Activated CD8-positive, alpha-beta T cell treated with anti-CD3 and anti-CD28 coated beads for 36 hours (primary cell): Measurements from ENCODE around the gene LRRC47. TPM values are rescaled to one million over a fixed set of nuclear protein-coding genes. Genes with fewer than 3 reads are reported as not detected.
A peak's percentile ranks its signal among the peaks of the same experiment; 100 is the strongest.

Source experiments
- ATAC-seq: fragments of 200-7000 bp; cut with Tn5 transposase; one replicate; pipeline ENCODE4 v1.10.0; 2021; ENCODE audit warnings: mild to moderate bottlenecking, moderate library complexity
- CTCF ChIA-PET: fragments of 350-600 bp; sonication (Branson Sonifier 250); formaldehyde crosslinking; loops from one replicate; lab custom pipeline; 2021; ENCODE audit warnings: antibody characterized with exemption; lab: Charles Lee
- POLR2A ChIA-PET: fragments of 350-600 bp; sonication (Branson Sonifier 250); formaldehyde crosslinking; loops from one replicate; lab custom pipeline; 2021; ENCODE audit warnings: antibody characterized with exemption; lab: Charles Lee
- DNase-seq: peaks from one replicate; pipeline ENCODE4 v3.0.0-alpha.2; 2020
- H3K27ac Mint-ChIP-seq: one replicate; pipeline ENCODE4 v1.8.0; 2021; ENCODE audit warnings: mild to moderate bottlenecking, mixed read lengths
- H3K27me3 Mint-ChIP-seq: one replicate; pipeline ENCODE4 v1.8.0; 2021; ENCODE audit warnings: mixed read lengths
- H3K36me3 Mint-ChIP-seq: one replicate; pipeline ENCODE4 v1.8.0; 2021; ENCODE audit warnings: low read depth, mixed read lengths
- H3K4me1 Mint-ChIP-seq: one replicate; pipeline ENCODE4 v1.8.0; 2021; ENCODE audit warnings: low read depth, mixed read lengths
- H3K4me3 Mint-ChIP-seq: one replicate; pipeline ENCODE4 v1.8.0; 2021; ENCODE audit warnings: mild to moderate bottlenecking, moderate library complexity, mixed read lengths
- H3K9me3 Mint-ChIP-seq: one replicate; pipeline ENCODE4 v1.8.0; 2021; ENCODE audit warnings: mixed read lengths
- CTCF ChIP-seq: fragments of 200-600 bp; IDR thresholded peaks from one replicate; pipeline ENCODE4 v1.8.0; 2022; ENCODE audit warnings: antibody characterized with exemption, mild to moderate bottlenecking
- intact Hi-C: fragments of 100-400 bp; cut with micrococcal nuclease; formaldehyde crosslinking; loops from one replicate; pipeline ENCODE4 v1.10.0; 2022
- total RNA-seq, 2 experiments: library from RNA; stranded (reverse); gene quantifications; one replicate each; pipeline ENCODE4 v1.2.3, GENCODE V29; 2021

The LRRC47 gene
- total RNA-seq, 2 experiments from 2014 or later, result 32.6 to 33.1 TPM

- ChIA-PET POLR2A (no interaction called here), CTCF (interaction anchor here (0.7 kb wide), 1 partner anchor 9 kb away, joined by 3 read pairs; no protein-coding TSS in a partner anchor)
- H3K4me1 Mint-ChIP-seq, result no peaks in the 10 kb centered on the region
- intact Hi-C loops, result no loop called here
- DNase-seq (no peak), ATAC-seq (no peak)
- no peak overlapping the region for H3K27ac Mint-ChIP-seq
- H3K27me3 Mint-ChIP-seq, result no peaks in the 10 kb centered on the region
- H3K4me3 Mint-ChIP-seq, result no peak overlapping the region
- H3K9me3 Mint-ChIP-seq, result no peaks in the 10 kb centered on the region
- peaks cover 2% of the 10 kb centered on the region for H3K36me3 Mint-ChIP-seq
- no peak for TF ChIP-seq CTCF
These were observed 63.0 kb downstream of the LRRC47 start for GRCh38 chr1:3733094-3733882.

- intact Hi-C loops, result no loop called here
- Mint-ChIP-seq H3K4me1 (no peaks in the 10 kb centered on the region), H3K27me3 (no peaks in the 10 kb centered on the region), H3K4me3 (no peak overlapping the region), H3K27ac (no peak overlapping the region), H3K36me3 (peaks cover 2% of the 10 kb centered on the region), H3K9me3 (no peaks in the 10 kb centered on the region)
- no peak for TF ChIP-seq CTCF
- DNase-seq, result peak; percentile 9
- POLR2A ChIA-PET, result no interaction called here
- peak; percentile 30 for ATAC-seq
- CTCF ChIA-PET, result no interaction called here
These were observed 63.7 kb downstream of the LRRC47 start for GRCh38 chr1:3732434-3733093.

DNA sequence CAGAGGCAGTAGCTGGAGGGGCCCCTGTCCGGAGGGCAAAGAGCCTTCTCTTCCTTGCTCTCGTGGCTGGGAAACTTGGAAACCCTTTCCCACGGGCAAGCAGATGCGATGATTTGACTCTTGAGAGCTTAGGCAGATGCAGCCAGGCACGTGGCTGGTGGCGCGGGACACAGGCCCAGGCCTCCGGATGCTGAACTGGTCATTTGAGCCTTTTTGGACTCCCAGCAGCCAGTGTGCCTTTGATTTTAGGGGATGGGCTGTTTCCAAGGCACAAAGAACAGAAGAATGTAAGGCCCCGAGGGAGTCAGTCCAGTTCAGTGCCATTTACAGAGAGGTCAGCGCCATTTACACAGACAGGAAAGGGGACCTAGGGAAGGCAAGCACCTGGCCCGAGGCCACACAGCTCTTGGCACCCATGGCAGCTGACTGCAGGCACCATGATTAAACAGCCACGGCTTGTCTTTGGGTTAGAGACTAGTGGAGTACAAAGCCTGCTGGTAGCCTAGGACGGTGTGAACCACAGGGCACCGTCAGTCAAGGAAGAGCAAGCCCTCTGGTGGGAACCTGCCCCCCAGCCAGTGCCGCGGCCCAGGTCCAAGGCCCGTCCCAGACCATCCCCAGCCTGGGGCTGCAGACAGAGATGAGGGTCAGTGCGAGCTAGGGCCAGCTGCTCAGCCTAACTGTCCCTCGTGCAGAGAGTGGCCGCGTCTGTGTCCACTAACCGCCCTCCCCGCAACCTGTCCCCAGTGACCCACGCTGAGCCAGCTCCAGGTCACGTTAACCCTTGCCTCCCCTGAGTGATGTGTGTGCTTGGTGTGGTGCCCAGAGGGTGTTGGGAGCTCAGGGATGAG is 64.5 kb downstream of the LRRC47 start:
- intact Hi-C loops, result no loop called here
- CTCF ChIA-PET, result no interaction called here

GRCh38 chr1:3730543-3731247 is 65.6 kb downstream of the LRRC47 start:
- Mint-ChIP-seq H3K9me3 (no peaks in the 10 kb centered on the region), H3K27me3 (no peaks in the 10 kb centered on the region), H3K4me3 (no peak overlapping the region), H3K36me3 (no peaks in the 10 kb centered on the region), H3K4me1 (no peaks in the 10 kb centered on the region), H3K27ac (no peak overlapping the region)
- TF ChIP-seq CTCF, result no peak
- intact Hi-C loops, result no loop called here
- DNase-seq (no peak), ATAC-seq (no peak)
- POLR2A ChIA-PET, result no interaction called here
- CTCF ChIA-PET, result no interaction called here

More for the DNA sequence above, 64.5 kb downstream of the LRRC47 start:
- TF ChIP-seq CTCF, result no peak
- DNase-seq (no peak), ATAC-seq (no peak)
- no peaks in the 10 kb centered on the region for H3K36me3 Mint-ChIP-seq
- H3K4me3 Mint-ChIP-seq, result no peak overlapping the region
- no peaks in the 10 kb centered on the region for H3K9me3 Mint-ChIP-seq
- no peaks in the 10 kb centered on the region for H3K4me1 Mint-ChIP-seq
- H3K27me3 Mint-ChIP-seq, result no peaks in the 10 kb centered on the region
- POLR2A ChIA-PET, result no interaction called here
- no peak overlapping the region for H3K27ac Mint-ChIP-seq
